ENCODE data around the gene CCDC43. TPM values are rescaled to one million over a fixed set of nuclear protein-coding genes. Genes with fewer than 3 reads are reported as not detected.
"Not testable (repeated sequence)": the region's sequence is repeated elsewhere in the genome, so short reads cannot be mapped to it uniquely, and the experiment has no call there.

The CCDC43 gene
- polyA plus RNA-seq, 3 donors, result 34.3 to 37.8 (median 35.6) TPM

- DNase-seq (ENCODE audit: extremely low read depth in 1 of 11, low read depth in 9 of 11, low spot score in 4 of 11), result peak in 1 of 11 donors; percentile 35
Observed at GRCh38 chr17:44636562-44636961, 53.0 kb downstream of the CCDC43 start.

DNA sequence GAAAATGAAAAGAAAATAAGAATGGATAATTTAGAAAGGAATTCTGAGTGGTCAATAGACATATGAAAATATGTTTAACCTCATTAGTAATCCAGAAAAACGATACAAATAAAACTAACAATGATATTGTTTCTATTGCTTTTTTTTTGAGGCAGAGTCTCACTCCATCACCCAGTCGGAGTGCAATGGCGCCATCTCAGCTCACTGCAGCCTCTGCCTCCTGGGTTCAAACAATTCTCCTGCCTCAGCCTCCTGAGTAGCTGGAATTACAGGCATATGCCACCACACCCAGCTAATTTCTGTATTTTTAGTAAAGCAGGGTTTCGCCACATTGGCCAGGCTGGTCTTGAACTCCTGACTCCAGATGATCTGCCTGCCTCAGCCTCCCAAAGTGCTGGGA is 55.2 kb downstream of the CCDC43 start:
- DNase-seq (ENCODE audit: extremely low read depth in 1 of 11, low read depth in 9 of 11, low spot score in 4 of 11), result not testable (repeated sequence)

GRCh38 chr17:44633998-44634397 is 55.6 kb downstream of the CCDC43 start:
- no peak for DNase-seq (ENCODE audit: extremely low read depth in 1 of 11, low read depth in 9 of 11, low spot score in 4 of 11)

DNA sequence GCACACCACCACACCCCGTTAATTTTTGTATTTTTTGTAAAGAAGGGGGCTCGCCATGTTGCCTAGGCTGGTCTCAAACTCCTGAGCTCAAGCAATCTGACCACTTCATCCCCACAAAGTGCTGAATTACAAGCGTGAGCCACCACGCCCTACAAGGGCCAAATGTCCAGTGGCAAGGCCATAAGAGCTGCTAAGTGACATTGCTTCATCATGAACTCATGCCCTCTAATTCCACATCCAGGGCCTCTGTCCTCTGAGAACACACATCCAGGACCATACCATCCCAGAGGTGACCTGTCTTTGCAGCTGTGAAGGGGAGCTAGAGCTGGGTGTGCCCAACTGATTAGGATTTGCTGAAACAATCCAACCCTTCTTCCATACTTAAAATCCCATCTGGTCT is 58.9 kb downstream of the CCDC43 start:
- no peak for DNase-seq (ENCODE audit: extremely low read depth in 1 of 11, low read depth in 9 of 11, low spot score in 4 of 11)

GRCh38 chr17:44629314-44629713 is 60.3 kb downstream of the CCDC43 start:
- DNase-seq (ENCODE audit: extremely low read depth in 1 of 11, low read depth in 9 of 11, low spot score in 4 of 11), result no peak

DNA sequence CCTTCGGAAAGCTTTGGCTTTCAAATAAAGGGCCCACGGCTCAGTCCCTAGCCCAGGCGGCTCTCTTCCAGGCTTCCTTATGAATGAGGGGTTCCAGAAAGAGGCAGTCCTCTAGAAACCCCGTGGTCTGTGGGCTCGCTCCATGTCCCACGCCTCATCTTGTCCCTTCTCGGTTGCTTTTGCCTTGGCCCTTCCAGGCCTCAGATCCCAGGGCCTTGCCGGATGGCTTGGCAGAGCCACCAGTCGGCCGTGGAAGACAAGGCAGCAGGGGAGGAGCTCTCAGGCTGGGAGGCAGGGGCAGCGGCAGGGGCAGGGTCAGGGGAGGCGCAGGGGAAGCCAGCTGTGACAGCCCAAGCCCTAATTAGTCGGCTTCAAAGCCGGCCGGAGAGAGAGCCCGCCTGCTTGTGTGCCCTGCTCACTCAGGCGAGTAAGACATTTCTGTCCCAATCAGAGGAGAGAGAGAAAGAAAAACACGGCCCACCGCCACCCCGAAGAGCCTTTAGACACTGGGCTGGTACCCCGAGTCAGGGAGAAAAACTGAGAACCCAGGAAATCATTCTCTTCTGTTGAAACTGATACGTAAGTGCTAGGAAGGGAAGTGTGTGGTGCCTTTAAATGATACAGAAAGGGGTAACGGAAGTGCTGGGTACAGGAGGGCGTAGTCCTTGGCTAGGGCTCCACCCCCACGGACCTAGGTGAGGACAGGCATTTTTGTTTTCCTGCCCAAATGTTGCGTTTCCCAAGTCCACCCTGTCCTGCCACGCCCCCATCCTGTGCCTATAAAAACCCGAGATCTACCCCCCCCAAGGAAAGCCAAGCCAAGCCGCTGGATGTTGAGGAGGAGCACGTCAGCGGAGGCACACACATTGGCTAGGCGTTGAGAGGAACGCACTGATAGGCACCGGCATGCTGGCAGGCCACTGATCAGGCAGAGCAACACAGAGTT is 61.1 kb downstream of the CCDC43 start:
- DNase-seq (ENCODE audit: extremely low read depth in 1 of 11, low read depth in 9 of 11, low spot score in 4 of 11), result peak in 10 of 11 donors; percentile 61 to 91 (median 84)

DNA sequence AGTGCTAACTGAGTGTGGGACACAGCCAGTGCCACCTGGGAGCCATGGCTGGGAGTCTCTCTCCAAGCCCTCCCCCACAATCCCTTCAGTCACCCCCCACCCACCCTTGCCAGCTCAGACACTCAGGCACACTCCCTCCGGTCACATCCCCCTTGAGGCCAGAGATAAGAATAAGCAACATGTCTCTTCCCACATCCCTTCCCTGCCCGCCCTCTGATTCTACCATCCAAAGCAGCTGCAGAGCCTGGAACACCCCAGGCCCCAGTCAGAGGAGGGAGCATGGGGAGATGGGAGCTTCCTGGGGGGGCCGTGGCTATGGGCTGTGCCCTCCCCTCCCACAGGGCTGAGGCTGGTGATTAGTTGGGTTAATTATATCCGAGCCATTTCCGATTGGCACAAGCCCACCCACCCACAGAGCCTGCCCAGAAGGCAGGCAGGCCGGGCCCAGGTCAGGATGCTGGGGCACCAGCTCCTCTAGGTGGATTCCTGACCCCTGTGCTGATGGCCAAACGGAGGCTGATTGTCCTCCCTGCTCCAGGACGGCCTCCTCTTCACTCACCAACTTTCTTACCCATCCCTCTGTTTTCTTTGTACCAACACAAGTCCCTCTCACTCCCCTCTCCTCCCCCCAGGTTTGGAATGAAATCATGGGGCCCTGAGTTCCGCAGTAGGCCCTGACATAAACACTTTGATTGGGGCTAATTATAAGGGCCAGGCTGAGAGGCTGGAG is 61.9 kb downstream of the CCDC43 start:
- no peak for DNase-seq (ENCODE audit: extremely low read depth in 1 of 11, low read depth in 9 of 11, low spot score in 4 of 11)

Other genes with a start within 250 kb of the CCDC43 start
- 10 to 100 TPM; 41.5 to 54.5 (median 44.5) TPM for gene GPATCH8, start 186.4 kb downstream of the CCDC43 start, polyA plus RNA-seq (ENCODE audit: insufficient read length in 3 of 3)
- 10 to 100 TPM; 24.5 to 45.7 (median 32.3) TPM for gene FZD2, start 132.3 kb downstream of the CCDC43 start, polyA plus RNA-seq (ENCODE audit: insufficient read length in 3 of 3)
- 1 to 10 TPM; 1.5 to 2.1 (median 2.0) TPM for gene MEIOC, start 33.3 kb downstream of the CCDC43 start, polyA plus RNA-seq (ENCODE audit: insufficient read length in 3 of 3)
- 10 to 100 TPM; 10.8 to 17.3 (median 14.1) TPM for gene DBF4B, start 18.9 kb upstream of the CCDC43 start, polyA plus RNA-seq (ENCODE audit: insufficient read length in 3 of 3)
- gene ADAM11, start 69.2 kb upstream of the CCDC43 start, polyA plus RNA-seq (ENCODE audit: insufficient read length in 3 of 3), result 1 to 10 TPM; 1.9 to 3.2 (median 2.9) TPM
- gene GJC1, start 140.5 kb upstream of the CCDC43 start, polyA plus RNA-seq (ENCODE audit: insufficient read length in 3 of 3), result 10 to 100 TPM; 21.0 to 29.1 (median 28.4) TPM
- gene HIGD1B, start 158.1 kb upstream of the CCDC43 start, polyA plus RNA-seq (ENCODE audit: insufficient read length in 3 of 3), result 1 to 10 TPM in 2 of 3 donors, under 1 TPM in 1; 0.61 to 1.3 (median 1.1) TPM
- 100 to 1,000 TPM in 2 of 3 donors, 10 to 100 TPM in 1; 94.0 to 129 (median 113) TPM for gene EFTUD2, start 209.7 kb upstream of the CCDC43 start, polyA plus RNA-seq (ENCODE audit: insufficient read length in 3 of 3)
- 1 to 10 TPM in 1 of 3 donors, under 1 TPM in 2; 0.35 to 3.6 (median 0.81) TPM for gene GFAP, start 225.7 kb upstream of the CCDC43 start, polyA plus RNA-seq (ENCODE audit: insufficient read length in 3 of 3)